DND-41 (cell line): ENCODE data around the gene MARCHF10.

Experiments used
- CTCF ChIP-seq: IDR thresholded peaks from 2 replicates; pipeline ENCODE4 v1.5.1; 2012; ENCODE audit warnings: borderline replicate concordance, low read length, moderate library complexity, mild to moderate bottlenecking; ENCODE audit not compliant: poor library complexity, severe bottlenecking; ENCODE audit errors: extremely low read depth
- EZH2 ChIP-seq: IDR thresholded peaks from 3 replicates; pipeline ENCODE4 v1.6.1; 2012; ENCODE audit warnings: borderline replicate concordance, low read depth, mild to moderate bottlenecking, moderate library complexity, low read length, inconsistent platforms; ENCODE audit not compliant: severe bottlenecking

- TF ChIP-seq CTCF (no peak), EZH2 (no peak)
These were observed 111.2 kb downstream of the MARCHF10 start for GRCh38 chr17:62696726-62697490.
